Activated CD4-positive, alpha-beta T cell treated with anti-CD3 and anti-CD28 coated beads, Interleukin-2, amount 50 U/mL, for 4 hours (primary cell): ENCODE data around the gene RHNO1.

ENCODE experiments used
- DNase-seq, 2 experiments: peaks; one replicate each; pipeline ENCODE4 v3.0.0-alpha.2; 2020

RHNO1 gene, protein sequence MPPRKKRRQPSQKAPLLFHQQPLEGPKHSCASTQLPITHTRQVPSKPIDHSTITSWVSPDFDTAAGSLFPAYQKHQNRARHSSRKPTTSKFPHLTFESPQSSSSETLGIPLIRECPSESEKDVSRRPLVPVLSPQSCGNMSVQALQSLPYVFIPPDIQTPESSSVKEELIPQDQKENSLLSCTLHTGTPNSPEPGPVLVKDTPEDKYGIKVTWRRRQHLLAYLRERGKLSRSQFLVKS

DNA sequence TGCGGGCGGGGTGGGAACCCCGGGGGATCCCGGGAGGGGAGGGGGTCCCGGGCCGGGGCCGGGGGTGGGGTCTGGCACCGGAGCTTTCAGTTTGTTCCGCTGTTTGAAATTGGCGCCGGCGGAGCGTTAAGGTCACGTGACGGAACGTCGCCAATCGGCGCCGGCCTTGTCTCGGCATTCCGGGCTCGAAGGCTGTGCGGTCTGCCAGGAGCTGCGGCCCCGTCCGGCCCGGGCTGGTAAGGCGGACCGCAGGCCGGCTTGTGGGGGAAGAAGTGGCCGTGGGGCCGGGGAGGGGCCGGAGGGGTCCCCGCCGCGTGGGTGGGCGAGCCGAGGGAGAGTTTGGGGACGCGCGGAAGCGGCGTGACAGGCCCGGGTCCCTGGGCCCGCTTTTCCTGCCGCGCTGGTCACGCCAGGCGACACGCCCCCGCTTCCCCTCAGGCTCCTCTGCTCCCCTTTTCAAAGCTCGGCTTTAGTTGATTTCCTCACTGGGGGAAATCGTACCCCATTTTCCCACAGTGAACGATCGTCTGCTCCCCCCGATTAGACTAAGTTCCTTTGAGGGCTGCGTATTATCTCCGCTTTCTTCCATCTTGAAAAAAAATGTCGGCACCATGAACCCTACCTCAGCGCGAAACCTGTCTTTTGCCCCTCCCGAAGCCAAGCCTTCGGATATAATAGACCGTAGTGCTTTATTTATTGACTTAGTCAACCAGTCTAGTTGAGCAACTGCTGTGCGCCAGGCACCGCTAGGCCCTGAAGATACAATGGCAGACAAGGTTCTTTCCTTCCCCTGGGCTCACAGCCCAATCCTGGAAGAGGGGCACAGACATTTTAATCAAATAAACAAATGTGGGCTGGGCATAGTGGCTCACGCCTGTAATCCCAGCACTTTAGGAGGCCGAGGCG, at the start of gene RHNO1, which contains the start of gene FOXM1:
Gene RHNO1, plus strand, starts transcription at position 177 of the 906 bp plus-strand sequence. CDS start 8,144 bp downstream, outside the sequence.
Gene FOXM1, minus strand, starts transcription at position 128 of the 906 bp plus-strand sequence. CDS start 2,696 bp downstream, outside the sequence.
- DNase-seq, result peak; percentile 78 to 80

DNA sequence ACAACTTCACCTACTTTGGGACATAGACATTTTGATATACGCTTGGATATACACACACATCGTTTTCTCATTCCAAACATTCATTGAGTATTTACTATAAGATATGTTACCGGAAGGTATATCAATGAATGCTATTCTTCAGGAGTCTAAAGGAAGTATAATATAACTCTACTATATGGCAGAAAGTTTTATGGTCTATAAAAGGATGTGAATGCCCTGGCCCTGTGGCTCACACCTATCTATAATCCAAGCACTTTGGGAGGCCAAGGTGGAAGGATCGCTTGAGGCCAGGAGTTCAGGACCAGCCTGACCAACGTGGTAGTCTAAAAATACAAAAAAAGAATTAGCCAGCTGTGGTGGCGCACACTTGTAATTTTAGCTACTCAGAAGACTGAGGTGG, 47.7 kb upstream of the RHNO1 start:
- no peak for DNase-seq

DNA sequence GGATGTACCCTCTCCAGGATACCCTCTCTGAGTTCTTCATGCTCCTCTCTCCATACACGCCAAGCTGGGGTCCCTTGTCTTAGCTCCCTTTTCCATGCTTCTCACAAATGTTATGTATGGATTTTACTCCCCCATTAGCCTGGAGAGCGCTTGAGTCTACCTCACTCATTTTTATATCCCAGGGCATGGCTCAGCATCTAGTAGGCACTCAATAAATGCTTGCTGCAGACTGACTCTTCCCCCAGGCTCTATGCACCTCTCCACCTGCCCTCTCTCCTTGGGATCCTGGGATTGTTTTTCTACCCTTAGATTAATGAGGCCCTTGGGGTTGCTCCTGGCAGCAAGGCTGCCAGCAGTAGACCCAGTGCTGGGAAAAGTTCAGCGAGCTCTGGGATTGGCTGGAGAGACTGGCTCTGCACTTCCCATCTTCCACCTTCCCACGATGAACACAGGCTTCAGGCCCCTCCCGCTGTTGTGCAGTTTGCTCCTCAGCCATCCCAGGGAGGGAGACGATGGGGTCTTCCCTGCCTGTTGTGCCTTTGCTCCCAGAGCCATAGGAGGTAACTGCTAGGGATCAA, 44.4 kb upstream of the RHNO1 start:
- no peak for DNase-seq

DNA sequence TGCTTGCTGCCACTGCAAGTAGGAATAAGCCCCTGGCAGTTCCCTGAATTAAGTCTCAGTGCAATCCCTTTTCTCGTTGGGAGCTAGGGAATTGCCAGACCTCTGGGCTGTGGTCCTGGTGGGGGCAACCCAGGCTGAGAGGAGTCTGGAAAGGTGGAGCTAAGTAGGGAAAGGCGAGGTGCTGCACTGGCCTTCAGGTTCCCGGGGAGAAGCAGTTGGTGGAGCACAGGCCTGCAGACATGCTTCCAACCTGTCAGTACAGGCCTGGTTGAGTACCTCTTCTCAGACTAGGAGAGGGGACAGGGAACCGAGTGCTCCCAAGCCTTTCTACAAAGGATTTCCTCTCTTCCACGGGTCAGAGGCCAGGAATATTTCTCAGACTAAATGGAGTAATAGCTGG, 43.7 kb upstream of the RHNO1 start:
- DNase-seq, result no peak

DNA sequence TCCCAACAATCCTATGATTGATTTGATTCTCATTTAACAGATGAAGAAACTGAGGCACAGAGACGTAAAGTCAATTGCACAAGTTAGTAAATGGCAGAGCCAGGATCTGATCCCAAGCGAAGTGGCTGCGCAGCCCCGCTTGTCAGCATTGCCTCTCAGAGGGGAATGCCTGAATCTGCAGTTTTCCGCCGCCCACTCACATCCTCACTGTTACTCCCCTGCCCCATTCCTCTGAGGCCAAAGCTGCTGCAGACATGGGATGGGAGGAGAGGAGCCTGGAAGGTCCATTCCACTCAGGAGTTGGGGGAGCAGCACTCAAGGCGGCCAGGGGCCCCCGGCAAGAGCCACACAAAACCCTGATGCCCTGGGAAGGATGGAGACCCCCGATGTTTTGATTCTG, 43.2 kb upstream of the RHNO1 start:
- DNase-seq, result no peak

DNA sequence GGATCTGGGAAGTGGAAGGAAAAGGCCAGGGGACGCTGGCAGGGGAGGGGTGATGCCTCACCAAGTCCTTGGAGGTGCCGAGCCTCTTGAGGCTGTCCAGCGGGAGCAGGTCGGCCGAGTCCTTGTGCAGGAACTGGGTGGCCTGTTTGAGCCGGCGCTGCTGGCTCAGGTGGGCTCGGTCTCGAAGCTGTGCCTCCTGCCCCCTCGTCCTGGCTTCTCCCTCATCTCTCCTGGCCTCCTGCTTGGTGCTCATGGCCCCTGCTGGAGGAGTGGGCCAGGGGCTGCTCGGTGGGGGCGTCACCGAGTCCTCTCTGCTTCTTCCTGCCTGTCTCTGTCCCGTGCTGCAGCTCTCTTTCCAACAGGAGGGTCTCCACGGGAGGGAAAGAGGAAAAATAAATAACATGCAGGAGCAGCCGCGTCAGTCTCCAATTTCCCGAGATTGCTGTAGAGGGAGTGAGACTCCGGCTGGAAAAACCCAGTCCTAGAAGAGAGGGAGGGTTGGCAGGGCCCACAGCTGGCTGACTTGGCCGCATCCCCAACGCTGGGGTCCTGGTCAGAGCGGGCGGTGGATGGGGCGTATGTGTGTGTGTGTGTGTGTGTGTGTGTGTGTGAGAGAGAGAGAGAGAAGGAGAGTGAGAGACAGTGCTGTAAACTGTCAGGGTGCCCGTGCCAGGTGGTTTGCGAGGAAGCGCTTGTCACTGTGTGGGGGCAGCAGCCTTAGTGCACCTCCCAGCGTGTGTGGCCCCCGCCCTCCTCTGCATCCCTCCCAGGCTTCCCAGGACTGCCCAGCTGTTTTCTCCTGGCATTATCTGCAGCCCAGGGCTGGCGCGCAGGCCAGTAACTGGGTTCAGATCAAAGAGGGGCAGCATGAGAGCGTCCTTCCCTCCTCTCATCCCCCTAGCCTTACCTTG, 42.2 kb upstream of the RHNO1 start, which contains the start of gene NRIP2:
Gene NRIP2, minus strand, starts transcription at position 455 of the 911 bp plus-strand sequence. Its CDS starts 52 bp downstream, at position 403.
- no peak for DNase-seq

DNA sequence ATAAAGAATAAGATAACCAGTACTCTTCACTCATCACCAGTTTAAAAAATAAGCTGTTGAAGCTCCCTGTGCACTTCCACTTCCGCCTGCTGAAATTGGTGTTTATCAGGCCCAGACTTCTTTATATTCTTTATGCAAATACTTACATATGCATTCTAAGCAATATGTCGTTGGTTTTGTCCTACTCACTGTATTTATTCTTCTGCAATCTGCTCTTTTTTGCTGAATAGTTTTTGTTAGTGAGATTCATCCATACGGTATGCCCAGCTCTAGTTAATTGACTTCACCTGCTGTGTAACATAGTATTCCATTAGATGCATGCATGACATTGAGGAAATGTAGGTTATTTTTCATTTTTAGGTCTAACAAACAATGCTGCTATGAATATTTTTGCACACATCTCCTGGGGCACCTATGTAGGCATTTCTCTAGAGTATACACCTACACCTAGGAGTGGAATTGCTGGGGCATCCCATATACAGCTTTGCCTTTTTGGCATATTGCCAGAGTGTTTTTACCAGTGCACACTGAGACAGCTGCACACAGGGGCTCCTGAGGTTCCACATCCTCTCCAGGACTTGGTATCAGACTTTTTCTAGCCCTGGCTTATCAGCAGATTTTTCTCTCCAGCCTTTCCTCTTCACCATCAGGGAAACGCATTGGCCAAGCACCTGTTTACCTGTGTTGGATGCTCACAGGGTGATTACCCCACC, 41.2 kb upstream of the RHNO1 start:
- no peak for DNase-seq

DNA sequence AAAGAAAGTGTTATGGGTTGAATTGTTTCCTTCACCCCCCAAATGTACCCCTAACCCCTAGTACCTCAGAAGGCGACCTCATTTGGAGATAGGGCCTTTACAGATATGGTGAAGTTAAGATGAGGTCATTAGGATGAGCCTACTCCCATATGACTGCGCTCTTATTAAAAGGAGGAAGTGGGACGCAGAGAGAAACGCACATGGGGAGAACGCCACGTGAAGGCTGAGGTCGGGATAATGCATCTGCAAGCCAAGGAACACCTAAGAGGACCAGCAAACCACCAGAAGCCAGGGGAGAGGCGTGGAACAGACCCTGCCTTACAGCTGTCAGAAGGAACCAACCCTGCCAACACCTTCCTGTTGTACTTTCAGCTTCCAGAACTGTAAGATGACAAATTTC, 40.4 kb upstream of the RHNO1 start:
- no peak for DNase-seq

DNA sequence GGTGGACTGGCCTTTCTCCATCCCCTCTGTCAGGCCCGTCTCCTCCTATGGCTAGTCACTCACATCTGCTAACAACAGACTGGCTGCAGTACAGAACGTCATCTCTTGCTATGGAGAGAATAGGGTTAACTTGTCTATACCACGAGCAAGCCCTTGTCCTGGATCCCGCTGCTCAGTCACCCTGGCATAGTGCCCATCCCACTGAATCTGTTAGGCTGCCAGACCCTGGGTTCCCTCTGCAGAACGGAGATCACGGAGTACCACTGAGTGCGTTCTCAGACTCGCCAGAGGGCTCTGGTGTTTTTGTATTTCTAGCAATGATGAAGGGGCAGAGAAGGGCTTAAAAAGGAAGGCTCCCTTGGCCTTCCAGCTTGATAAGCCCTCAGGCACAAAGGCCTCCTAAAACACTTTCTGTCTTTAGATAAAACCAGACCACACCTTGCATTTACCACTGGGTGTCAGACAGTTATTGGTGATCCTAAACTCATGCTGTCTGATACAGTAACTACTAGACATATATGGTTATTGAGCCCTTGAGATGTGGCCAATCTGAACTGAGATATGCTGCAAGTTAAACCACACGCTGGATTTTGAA, 35.9 kb upstream of the RHNO1 start:
- no peak for DNase-seq

DNA sequence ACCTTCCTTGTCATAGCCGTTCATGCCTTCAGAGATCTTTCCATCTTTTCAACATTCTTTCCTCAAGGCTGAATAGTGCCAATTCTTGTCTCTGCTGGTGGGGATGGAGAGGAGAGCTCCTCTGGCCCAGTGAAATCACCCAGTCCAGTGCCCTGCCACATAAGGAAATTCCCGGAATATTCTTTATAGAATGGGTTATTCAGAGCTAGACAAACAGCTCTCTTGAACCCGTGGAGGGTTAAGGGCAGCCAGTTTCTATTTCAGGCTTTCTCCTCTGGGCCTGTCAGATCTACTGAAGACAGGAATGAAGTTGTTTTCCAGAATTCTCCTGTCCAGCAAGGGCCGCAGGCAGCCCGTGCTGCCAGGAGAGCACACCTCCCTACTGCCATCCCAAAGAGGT, 34.1 kb upstream of the RHNO1 start:
- DNase-seq, result no peak

DNA sequence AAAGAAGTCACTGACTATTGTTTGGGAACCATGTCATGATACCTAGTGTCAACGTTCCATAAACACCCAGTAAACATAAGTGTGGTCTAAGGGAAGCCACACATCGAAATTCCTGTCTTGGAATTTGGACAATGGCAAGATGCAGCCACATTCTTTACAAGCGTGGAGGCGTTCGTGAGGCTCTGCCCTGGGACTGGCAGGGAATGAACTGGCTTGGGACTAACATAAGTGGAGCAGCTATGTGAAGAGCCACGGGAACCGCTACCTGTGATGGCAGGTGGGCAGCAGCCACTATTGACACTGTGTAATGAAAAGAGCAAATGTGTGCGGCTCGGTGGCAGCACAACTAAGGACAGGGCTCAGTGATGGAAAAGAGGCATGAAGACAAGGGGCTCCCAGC, 32.2 kb upstream of the RHNO1 start:
- no peak for DNase-seq

DNA sequence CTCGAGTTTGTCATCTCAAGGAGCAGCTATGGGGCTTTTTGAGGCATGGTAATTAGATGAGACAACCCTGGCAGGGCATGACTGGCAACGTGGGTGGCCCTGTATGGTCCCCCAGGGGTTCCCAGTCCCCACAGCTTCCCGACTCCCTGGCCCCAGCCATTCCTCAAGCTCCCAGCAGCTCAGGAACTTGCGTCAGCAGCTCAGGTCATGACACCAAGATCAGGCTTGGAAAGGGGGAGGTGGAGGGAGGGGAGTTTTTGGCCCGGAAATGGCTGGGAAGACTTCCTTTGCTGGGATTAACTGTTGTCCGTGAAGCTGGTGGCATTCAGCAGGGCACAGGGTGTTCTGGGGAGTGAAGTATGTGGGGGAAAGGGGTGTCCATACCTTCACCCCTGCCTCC, 31.7 kb upstream of the RHNO1 start:
- no peak for DNase-seq

DNA sequence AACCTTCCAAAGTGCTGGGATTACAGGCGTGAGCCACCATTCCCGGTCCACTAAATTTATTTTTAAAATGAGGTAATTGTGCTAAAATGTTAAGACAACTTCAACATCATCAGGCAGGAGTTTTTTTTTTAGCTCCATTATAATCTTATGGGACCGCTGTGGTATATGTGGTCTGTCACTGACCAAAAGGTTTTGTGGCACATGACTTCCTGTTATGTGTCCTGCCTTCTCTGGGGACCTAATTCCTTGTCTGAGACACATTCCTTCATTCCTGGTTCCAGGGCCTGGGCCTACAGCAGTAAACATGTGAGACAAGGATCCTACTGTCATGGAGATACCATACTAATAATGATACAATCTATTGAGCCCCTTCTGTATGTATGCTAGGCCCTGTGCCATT, 25.1 kb upstream of the RHNO1 start:
- no peak for DNase-seq

DNA sequence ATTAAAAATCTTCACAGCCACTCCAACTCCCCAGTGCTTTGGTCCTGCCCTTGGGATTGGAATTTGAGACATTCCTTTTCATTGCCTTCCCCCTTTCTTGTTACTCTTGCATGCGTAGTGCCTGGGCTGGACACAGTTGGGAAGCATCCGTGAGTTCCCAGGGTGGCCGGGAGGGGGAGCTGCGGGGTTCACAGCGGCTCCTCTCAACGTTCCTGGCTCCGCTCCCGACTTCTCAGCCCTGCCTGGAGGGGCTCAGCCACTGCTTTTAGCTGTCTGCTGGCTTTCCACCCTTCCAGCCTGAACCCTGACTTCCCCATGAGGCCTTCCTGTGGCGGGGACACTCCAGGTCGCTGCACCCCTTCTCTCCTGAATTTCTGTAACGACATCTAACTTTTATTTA, 23.4 kb upstream of the RHNO1 start:
- DNase-seq, result peak; percentile 37 to 42

DNA sequence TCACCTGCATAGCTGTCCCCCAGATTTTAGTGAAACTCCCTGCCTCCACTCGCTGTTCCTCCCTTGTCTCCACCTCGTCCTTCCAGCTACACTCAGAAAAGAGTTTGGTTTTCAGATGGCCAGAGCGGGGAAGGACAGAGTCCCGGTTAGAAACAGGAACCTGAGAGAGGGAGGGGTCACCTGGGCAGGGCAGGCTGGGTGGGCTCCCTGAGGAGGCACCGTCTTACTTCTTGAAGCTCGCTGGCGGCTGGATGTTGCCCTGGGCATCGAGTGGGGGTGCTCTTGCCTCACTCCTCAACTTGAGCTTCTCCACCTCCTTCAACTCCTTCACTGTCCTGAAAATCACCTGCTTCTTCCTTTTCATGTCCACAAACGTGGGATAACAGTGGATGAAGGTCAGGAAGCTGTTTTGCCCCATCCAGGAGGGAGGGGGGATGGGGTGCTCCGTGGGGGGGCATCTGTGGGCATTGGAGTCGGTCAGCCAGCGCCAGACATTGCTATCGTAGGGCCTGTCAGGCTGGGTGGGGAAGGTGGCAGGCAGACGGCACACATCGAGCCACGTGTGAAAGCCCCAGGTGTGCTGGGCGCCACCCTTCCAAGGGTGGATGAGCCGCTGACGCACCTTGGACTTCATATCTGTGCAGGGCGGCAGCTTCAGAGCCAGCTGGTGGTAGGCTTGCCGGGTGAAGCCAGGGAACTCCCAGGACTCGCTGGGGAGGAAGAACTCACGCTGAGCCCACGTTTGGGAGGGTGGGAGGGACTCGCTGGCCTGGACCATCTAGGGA, 22.2 kb upstream of the RHNO1 start:
- no peak for DNase-seq

DNA sequence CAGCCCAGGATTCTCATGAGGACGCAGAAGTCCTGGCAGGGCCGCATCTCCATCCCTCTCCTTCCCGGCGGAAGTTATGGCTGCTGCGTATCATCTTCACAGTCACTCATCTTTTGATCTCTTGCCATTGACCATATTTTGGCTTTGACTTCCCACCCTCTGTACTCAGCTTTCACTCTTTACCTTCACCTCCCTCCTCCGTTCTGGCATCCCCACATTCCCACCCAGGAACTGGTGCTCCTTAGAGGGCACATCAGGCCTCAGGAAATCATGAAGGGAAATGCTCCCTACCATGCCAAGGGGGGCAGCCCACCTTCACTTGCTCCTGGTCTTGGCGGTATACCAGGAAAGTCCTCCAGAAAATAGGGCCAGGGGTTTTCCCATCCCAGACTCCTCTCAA, 21.5 kb upstream of the RHNO1 start:
- no peak for DNase-seq

DNA sequence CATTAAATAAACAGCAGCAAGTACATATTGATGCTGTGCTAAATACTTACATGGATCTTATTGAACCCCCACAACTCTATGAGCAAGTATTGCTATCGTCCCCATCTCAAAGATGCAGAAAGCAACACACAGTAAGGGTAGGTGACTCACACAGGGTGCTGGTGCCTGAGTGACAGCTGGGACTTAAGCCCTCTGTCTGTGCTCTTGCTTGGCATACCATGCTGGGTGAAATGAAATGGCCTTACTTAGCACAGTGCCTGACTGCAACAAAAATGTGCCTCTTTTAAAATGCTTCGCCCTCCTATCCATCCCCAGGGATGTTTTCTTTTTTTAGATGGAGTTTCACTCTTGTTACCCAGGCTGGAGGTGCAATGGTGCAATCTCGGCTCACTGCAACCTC, 21.0 kb upstream of the RHNO1 start:
- no peak for DNase-seq

DNA sequence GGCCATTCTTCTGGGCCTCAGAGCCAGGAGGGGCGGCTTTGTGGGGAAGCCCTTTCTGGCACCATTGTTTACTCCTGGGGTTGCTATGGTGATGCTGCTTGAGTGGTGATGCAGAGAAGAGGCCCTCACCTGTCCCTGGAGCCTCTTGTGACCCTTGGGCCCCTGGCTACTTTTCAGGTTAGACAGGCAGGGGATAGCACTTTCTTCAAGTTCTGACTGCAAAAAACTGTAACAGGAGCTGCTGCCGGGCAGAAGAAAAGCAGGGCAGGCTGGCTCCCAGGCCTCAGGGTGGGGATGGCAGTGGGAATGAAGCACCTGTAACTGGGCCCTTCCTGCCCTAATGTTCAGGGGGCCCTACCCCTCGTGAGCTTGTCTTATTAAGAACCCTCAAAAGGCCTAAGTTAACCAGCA, 20.0 kb upstream of the RHNO1 start, which contains the start of gene TEX52:
Gene TEX52, minus strand, starts transcription at position 19 of the 411 bp plus-strand sequence. Its CDS starts 13 bp downstream, at position 6.
- DNase-seq, result no peak

DNA sequence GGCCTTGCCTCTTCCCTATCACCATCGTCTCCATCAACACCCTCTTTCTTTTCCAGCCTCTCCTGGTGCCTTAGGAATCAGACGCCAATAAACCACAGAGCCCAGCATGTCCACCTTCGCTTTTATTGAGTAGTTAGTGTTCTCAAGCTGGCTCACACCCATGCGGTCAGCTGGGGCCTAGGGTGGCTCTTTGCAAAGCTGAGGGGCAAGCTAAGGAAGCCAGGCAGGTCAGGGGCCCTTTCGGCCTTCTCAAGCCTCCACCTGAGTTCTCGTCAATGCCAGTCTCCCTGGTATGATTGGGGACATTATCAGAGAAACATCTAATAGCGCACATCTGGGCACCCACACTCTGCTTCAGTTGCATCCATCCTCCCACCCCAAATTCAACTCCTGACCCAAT, 19.4 kb upstream of the RHNO1 start:
- DNase-seq, result no peak

DNA sequence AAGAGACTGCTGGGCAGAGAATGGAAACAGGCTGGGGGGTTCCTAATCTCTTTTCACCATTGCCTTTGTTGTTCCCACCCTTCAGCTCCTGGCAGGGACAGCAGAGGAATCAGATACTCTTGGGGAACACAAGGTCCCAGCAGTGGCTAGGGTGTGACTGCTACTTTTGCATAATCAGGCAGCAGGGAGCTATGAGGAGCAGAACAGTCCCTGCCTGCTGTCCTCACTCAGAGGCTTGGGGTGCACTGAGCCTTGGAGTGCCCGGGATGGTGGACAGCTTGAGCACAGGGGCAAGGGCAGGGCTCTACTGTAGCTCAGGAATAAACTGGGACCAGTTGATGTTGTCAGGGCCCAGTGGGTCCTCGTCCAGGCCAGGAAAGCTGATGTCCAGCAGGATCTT, 18.7 kb upstream of the RHNO1 start:
- no peak for DNase-seq
